ENCODE measurements around the gene SAMD13. TPM values are rescaled to one million over a fixed set of nuclear protein-coding genes. Genes with fewer than 3 reads are reported as not detected.
"Not testable (repeated sequence)": the region's sequence is repeated elsewhere in the genome, so short reads cannot be mapped to it uniquely, and the experiment has no call there.

Gene SAMD13
- total and polyA plus RNA-seq, 2 donors (not counting 1 experiment from before 2014, with no cell fraction given), result 0.42 TPM; not detected in 1

DNA sequence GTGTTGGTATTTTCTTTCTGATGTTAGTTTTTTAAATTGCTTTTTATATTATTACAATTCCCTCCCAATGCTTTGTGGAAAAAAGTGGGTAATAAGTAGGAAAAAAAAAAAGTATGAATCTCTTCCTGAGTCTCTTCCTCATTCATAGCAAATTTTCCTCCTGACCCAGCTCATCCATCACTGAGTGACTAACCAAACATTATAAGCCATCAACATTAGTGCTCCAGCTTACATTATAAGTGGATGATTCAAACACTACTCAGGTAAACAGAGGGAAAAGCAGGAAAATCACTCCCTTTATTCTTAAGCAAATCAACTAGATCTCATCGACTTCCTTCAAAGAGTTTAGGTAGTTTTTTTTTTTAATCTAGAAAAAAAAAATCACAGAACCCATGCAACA is 15.4 kb upstream of the SAMD13 start:
- no peak overlapping the region for H3K4me3 ChIP-seq (ENCODE audit: control extremely low read depth in 1 of 5, extremely low read depth in 1 of 5, insufficient read depth in 1 of 5, low read depth in 2 of 5, low read length in 4 of 5)
- DNase-seq (no peak), ATAC-seq (ENCODE audit: low read depth) (no peak)
- no peak overlapping the region for H3K27ac Mint-ChIP-seq
- H3K27ac ChIP-seq (ENCODE audit: low read length in 2 of 2), result no peak overlapping the region
- H3K27me3 Mint-ChIP-seq, result peaks cover 19% of the 10 kb centered on the region
- H3K9ac ChIP-seq (ENCODE audit: low read length), result no peak overlapping the region
- H2AFZ ChIP-seq (ENCODE audit: insufficient read depth, low read depth, low read length, poor library complexity, severe bottlenecking), result no peak overlapping the region
- H3K4me2 ChIP-seq (replicated peaks; ENCODE audit: low read depth, low read length, poor library complexity, severe bottlenecking), result no peak overlapping the region
- ChIA-PET CTCF (no interaction called here), POLR2A (interaction anchor here (0.7 kb wide), 1 partner anchor 12 kb away, joined by 3 read pairs; no protein-coding TSS in a partner anchor)
- H3K4me1 ChIP-seq (ENCODE audit: control insufficient read depth in 2 of 2, insufficient read depth in 2 of 2, low read length in 2 of 2), result no peaks in the 10 kb centered on the region
- H4K20me1 ChIP-seq (ENCODE audit: control insufficient read depth, insufficient read depth, low read length, poor library complexity, severe bottlenecking), result no peaks in the 10 kb centered on the region
- H3K27me3 ChIP-seq (replicated peaks in 1 of 4; ENCODE audit: control extremely low read depth in 1 of 4, control insufficient read depth in 3 of 4, insufficient read depth in 4 of 4, low read length in 3 of 4), result no peaks in the 10 kb centered on the region
- WGBS (ENCODE audit: insufficient coverage), result no CpG with 5 or more reads among the region's 1 CpG
- H3K36me3 ChIP-seq (replicated peaks in 1 of 2; ENCODE audit: control extremely low read depth in 1 of 2, control insufficient read depth in 1 of 2, extremely low read depth in 1 of 2, insufficient read depth in 2 of 2, low read length in 1 of 2), result no peaks in the 10 kb centered on the region
- no peak overlapping the region for H3K4me3 Mint-ChIP-seq
- no peaks in the 10 kb centered on the region for H3K79me2 ChIP-seq (ENCODE audit: control insufficient read depth, insufficient read depth, low read length)
- intact Hi-C loops (cut with micrococcal nuclease), result no loop called here
- H3K9me3 Mint-ChIP-seq (ENCODE audit: insufficient read depth), result peaks cover 10% of the 10 kb centered on the region
- H3K9me3 ChIP-seq (ENCODE audit: control extremely low read depth in 1 of 3, control insufficient read depth in 2 of 3, insufficient read depth in 1 of 3, low read length in 2 of 3), result peaks cover 4 to 14% (median 12%) of the 10 kb centered on the region in 3 donors
- H3K4me1 Mint-ChIP-seq, result no peaks in the 10 kb centered on the region
- TF ChIP-seq, protein P1, sequence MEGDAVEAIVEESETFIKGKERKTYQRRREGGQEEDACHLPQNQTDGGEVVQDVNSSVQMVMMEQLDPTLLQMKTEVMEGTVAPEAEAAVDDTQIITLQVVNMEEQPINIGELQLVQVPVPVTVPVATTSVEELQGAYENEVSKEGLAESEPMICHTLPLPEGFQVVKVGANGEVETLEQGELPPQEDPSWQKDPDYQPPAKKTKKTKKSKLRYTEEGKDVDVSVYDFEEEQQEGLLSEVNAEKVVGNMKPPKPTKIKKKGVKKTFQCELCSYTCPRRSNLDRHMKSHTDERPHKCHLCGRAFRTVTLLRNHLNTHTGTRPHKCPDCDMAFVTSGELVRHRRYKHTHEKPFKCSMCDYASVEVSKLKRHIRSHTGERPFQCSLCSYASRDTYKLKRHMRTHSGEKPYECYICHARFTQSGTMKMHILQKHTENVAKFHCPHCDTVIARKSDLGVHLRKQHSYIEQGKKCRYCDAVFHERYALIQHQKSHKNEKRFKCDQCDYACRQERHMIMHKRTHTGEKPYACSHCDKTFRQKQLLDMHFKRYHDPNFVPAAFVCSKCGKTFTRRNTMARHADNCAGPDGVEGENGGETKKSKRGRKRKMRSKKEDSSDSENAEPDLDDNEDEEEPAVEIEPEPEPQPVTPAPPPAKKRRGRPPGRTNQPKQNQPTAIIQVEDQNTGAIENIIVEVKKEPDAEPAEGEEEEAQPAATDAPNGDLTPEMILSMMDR (IDR thresholded peaks at IDR 0.05), result no peak
- TF ChIP-seq EZH2 (IDR thresholded peaks at IDR 0.05; ENCODE audit: borderline replicate concordance, insufficient read depth, low read depth, low read length, poor library complexity, severe bottlenecking), result no peak

DNA sequence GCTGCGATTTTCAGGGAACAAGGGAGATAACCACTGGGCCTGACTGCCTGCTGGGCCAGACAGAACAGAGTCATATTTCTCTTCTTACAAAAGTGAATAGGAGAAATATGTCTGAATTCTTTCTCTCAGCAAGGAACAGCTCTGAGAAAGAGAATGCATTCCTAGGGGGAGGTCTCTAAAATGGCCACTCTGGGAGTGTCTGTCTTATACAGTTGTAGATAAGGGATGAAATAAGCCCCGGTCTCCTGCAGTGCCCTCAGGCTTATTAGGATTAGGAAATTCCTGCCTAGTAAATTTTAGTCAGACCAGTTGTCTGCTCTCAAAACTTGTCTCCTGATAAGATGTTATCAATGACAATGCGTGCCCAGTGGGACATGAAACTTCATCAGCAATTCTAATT is 14.1 kb upstream of the SAMD13 start:
- not testable (repeated sequence) for DNase-seq

More for the DNA sequence above, 14.1 kb upstream of the SAMD13 start:
- H3K9me3 ChIP-seq (ENCODE audit: control extremely low read depth in 1 of 3, control insufficient read depth in 2 of 3, insufficient read depth in 1 of 3, low read length in 2 of 3), result peaks cover 4 to 14% (median 12%) of the 10 kb centered on the region in 3 donors
- H3K4me1 Mint-ChIP-seq; H3K27ac ChIP-seq (ENCODE audit: low read length in 2 of 2); H3K36me3 ChIP-seq (replicated peaks in 1 of 2; ENCODE audit: control extremely low read depth in 1 of 2, control insufficient read depth in 1 of 2, extremely low read depth in 1 of 2, insufficient read depth in 2 of 2, low read length in 1 of 2); H3K79me2 ChIP-seq (ENCODE audit: control insufficient read depth, insufficient read depth, low read length); H3K9me3 Mint-ChIP-seq (ENCODE audit: insufficient read depth); H3K4me3 Mint-ChIP-seq; H3K4me1 ChIP-seq (ENCODE audit: control insufficient read depth in 2 of 2, insufficient read depth in 2 of 2, low read length in 2 of 2); H3K4me3 ChIP-seq (ENCODE audit: control extremely low read depth in 1 of 5, extremely low read depth in 1 of 5, insufficient read depth in 1 of 5, low read depth in 2 of 5, low read length in 4 of 5); CTCF ChIA-PET; ATAC-seq (ENCODE audit: low read depth); H3K9ac ChIP-seq (ENCODE audit: low read length); POLR2A ChIA-PET; H4K20me1 ChIP-seq (ENCODE audit: control insufficient read depth, insufficient read depth, low read length, poor library complexity, severe bottlenecking); H2AFZ ChIP-seq (ENCODE audit: insufficient read depth, low read depth, low read length, poor library complexity, severe bottlenecking); H3K4me2 ChIP-seq (replicated peaks; ENCODE audit: low read depth, low read length, poor library complexity, severe bottlenecking); H3K27ac Mint-ChIP-seq; intact Hi-C loops (cut with micrococcal nuclease); H3K27me3 ChIP-seq (replicated peaks in 1 of 4; ENCODE audit: control extremely low read depth in 1 of 4, control insufficient read depth in 3 of 4, insufficient read depth in 4 of 4, low read length in 3 of 4): not testable (repeated sequence)
- WGBS (ENCODE audit: insufficient coverage), result 100% methylated on average over 1 of the region's 3 CpGs
- H3K27me3 Mint-ChIP-seq, result peaks cover 24% of the 10 kb centered on the region

Measured in B cell (primary cell).